ENCODE results near the gene RCAN2. TPM values are rescaled to one million over a fixed set of nuclear protein-coding genes. Genes with fewer than 3 reads are reported as not detected.

RCAN2 gene
- total RNA-seq (2022; extraction: Qiagen RNA extraction), result not detected in 5 replicates

DNA sequence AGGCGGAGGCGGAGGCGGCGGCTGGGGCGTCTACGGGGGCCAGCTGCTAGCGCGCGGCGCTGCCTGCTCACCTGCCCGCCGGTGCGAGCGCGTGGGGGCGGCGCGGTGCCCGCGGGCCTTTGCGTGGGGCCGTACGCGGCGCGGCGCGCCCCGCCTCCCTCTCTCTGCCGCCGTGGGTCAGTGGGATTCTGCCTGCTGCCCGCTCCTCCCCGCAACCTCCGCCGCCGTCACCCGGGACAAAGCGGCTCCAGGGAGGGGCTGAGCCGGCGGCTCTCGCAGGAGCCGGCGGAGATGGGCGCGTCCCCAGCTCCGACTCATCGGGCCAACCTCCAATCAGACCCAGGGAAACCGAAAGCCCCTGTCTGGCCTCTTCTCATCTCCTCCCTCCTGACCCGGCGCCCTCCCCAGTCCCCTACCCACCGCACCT is at the start of gene RCAN2:
RCAN2 (minus strand) TSS at position 249 of the 427 bp plus-strand sequence.

Other genes with a start within 250 kb of the RCAN2 start
- 0.03 to 0.09 TPM (median 0.05 TPM) in 4 of 5 replicates, not detected in the other for gene CYP39A1, start 161.4 kb upstream of the RCAN2 start, total RNA-seq (2022; extraction: Qiagen RNA extraction)
- gene SLC25A27, start 161.5 kb upstream of the RCAN2 start, total RNA-seq (2022; extraction: Qiagen RNA extraction), result 0.36 to 0.75 TPM (median 0.51 TPM) in 5 replicates
- gene TDRD6, start 196.4 kb upstream of the RCAN2 start, total RNA-seq (2022; extraction: Qiagen RNA extraction), result not detected in 5 replicates
- 0.06 TPM in 1 of 5 replicates, not detected in the others for gene PLA2G7, start 243.9 kb upstream of the RCAN2 start, total RNA-seq (2022; extraction: Qiagen RNA extraction)